HG03558 (cell line): ENCODE results near the gene NT5C.
"Not testable (repeated sequence)": the region's sequence is repeated elsewhere in the genome, so short reads cannot be mapped to it uniquely, and the experiment has no call there.

Experiments used
- ATAC-seq: cut with Tn5 transposase; IDR thresholded peaks from one replicate; pipeline ENCODE4 v1.9.1; 2021; ENCODE audit warnings: moderate number of reproducible peaks; ENCODE audit not compliant: unreplicated experiment; ENCODE audit errors: extremely low read depth

Gene NT5C

DNA sequence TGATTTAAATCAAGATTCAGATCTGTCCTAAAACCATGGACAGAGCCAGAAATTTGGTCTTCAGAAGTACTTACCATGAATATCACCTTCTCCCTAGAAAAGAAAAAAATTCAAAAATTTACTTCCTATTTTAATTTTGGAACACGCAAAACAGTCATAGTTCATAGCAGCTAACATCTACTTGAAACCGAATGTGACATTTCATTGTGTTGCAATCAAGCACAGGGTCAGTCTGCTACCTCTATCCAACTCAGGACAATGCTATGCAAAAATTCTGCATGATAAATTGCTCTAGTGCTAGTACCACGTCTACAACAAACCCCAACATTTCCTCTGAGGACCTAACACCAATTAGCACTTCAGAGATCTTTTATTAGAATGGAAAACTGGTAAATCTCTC, 15.1 kb upstream of the NT5C start:
- ATAC-seq, result no peak

DNA sequence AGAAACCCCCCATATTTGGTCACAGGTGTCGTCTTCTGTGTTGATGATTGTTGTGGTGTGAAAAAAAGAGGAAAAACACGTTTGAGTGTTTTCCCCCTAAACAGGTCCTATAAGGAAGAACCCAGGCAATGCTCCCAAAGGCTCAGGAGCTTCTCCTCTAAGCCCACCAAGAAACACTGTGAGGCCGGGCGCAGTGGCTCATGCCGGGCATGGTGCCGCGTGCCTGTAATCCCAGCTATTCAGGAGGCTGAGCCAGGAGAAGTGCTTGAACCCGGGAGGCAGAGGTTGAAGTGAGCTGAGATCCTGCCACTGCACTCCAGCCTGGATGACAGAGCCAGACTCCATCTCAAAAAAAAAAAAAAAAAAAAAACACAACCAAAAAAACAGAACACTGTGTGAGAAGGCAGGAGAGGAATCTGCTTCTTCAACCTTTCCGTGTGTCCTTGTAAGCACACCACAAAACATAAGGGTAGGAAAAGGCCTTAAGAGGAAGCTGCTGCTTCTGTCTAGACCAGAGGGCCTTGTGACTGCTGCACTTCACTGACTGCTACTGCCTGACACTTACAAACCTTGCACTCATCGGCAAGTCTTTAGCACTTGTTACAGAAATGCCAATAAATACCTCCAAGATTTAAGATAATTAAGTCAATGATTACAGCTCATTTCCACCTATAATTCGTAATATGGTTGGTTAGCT, 13.4 kb upstream of the NT5C start:
- ATAC-seq, result no peak

DNA sequence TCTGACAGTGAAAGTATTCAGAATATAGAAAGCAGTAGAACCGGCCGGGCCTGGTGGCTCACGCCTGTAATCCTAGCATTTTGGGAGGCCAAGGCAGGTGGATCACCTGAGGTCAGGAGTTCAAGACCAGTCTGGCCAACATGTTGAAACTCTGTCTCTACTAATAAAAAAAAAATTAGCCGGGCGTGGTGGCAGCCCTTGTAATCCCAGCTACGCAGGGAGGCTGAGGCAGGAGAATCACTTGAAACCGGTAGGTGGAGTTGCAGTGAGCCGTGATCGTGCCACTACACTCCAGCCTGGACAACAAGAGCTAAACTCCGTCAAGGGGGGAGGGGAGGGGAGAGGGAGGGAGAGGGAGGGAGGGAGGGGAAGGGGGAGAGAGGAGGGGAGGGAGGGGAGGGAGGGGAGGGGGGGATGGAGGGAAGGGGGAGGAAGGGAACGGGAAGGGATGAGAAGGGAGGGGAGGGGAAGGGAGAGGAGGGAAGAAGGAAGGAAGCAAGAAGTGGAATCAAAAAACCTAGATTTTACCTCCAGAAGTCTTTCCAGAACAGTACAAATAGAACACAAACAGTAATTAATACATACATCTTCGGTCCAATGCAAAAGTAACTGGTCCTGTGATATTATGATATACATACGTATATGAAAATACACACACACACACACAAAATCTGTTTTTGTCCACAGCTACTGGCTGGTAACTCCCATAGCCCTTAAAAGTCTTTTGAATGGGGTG, 10.9 kb upstream of the NT5C start:
- no peak for ATAC-seq

DNA sequence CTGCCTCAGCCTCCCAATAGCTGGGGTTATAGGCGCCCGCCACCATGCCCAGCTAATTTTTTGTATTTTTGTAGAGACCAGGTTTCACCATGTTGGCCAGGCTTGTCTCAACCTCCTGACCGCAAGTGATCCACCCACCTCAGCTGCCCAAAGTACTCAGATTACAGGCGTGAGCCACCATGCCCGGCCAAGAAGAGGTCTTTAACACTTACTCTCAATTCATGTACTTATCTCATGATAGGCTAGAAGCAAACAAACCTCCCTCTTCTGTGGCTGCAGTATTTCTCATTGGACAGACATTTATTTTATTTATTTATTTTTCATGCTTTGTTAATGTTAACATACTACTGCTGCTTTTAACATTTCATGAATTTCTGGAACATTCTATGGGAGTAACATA, 7.0 kb upstream of the NT5C start:
- ATAC-seq, result no peak

DNA sequence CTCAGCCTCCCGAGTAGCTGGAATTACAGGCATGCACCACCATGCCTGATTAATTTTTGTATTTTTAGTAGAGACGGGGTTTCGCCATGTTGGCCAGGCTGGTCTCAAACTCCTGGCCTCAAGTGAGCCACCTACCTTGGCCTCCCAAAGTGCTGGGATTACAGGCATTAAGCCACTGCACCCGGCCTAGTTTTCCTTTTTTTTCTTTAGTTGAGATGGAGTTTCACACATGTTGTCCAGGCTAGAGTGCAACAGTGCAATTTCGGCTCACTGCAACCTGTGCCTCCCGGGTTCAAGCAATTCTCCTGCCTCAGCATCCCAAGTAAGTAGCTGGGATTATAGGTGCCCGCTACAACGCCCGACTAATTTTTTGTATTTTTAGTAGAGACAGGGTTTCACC, 6.2 kb upstream of the NT5C start:
- ATAC-seq, result not testable (repeated sequence)

DNA sequence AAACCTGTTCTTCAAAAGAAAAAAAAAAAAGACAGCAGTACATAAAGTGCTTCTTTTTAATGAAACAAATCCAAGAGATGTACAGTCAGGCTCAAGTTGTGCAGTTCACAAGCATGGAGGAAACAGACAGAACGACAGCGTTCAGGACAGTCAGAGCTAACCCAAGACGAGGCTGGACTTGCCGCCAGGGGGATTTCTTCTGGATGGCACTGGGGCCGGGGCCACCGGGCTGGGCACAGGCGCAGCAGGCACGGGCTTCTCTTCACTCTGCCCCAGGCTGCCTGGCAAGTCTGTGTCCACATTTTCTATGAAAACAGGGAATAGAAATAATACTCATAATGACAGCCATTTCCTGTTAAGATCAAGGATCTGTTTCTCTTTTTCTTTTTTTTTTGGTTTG, 4.4 kb upstream of the NT5C start:
- no peak for ATAC-seq

DNA sequence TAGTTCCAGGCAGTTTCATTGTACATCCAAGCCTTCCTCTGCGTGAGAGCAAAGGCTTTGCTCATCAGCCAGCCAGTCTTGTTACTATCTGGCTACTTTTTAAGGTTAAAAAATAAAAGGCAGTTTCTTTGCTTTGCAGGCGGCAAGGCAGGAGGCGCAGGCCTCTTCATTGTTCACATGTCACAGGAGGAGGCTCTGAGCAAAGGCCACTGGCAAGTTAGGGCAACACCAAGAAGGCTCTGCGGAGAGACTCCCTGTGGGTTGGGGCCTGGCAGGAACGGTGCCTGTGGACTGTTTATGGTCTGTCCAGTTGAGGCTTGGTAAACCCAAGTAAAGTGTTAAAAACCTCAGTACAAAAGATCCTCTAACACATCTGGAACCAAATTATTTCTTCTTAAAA, 3.9 kb upstream of the NT5C start:
- no peak for ATAC-seq

DNA sequence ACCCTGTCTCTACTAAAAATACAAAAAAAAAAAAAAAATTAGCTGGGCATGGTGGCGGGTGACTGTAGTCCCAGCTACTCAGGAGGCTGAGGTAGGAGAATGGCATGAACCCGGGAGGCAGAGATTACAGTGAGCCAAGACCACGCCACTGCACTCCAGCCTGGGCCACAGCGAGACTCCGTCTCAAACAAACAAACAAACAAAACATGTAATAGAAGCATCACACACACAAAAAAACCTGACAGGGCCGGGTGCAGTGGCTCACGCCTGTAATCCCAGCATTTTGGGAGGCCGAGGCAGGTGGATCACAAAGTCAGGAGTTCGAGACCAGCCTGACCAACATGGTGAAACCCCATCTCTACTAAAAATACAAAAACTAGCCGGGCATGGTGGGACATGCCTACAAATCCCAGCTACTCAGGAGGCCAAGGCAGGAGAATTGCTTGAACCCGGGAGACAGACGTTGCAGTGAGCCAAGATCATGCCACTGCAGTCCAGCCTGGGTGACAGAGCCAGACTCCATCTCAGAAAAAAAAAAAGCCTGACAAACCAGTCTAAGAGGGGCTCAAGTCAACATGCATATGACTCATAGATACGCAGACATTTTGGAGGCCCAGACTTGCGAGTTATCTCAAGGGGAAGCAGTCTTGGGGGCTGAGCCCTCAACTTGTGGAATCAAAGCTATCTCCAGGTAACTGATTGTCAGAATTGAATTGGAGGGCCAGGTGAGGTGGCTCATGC, 2.2 kb upstream of the NT5C start:
- not testable (repeated sequence) for ATAC-seq

DNA sequence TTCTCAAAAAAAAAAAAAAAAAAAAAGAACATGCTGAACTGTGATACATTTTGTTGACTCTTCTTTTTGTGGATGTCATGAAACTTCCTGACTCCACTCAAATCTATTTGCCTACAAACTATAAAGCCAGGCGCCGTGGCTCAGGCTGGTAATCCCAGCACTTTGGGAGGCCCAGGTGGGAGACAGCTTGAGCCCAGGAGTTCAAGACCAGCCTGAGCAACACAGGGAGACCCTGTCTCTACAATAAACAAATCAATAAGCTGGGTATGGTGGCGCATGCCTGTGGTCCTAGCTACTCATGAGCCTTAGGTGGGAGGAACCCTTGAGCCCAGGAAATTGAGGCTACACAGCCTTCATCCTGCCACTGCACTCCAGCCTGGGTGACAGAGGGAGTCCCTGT, 1.5 kb upstream of the NT5C start:
- no peak for ATAC-seq

DNA sequence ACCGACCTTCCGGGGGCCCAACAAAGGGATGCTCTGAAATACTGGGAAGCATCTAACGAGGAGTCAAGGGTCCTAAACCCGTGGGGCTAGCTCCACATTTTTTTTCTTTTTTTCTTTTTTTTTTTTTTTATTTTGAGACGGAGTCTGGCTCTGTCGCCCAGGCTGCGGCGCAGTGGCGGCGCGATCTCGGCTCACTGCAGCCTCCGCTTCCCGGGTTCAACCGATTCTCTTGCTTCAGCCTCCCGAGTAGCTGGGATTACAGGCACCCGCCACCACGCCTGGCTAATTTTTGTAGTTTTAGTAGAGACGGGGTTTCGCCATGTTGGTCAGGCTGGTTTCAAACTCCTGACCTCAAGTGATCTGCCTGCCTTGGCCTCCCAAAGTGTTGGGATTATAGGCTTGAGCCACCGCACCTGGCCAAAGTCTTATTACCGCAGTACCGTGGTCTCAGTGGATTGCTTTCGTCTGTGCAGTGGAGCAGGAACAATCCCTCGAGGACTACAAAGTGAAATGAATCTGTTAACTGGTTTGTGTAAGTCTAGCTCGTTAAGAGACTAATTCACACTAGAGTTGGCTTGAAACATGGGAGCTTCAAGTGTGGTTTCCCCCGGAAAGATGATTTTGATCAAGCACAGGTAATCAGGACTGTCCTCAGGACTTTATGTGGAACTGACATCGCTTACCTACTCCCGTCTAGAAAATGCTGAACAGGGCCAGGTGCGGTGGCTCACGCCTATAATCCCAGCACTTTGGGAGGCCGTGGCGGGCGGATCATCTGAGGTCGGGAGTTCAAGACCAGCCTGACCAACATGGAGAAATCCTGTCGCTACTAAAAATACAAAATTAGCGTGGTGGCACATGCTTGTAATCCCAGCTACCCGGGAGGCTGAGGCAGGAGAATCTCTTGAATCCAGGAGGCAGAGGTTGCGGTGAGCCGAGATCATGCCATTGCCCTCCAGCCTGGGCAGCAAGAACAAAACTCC, 767 bp upstream of the NT5C start:
- ATAC-seq, result not testable (repeated sequence)

DNA sequence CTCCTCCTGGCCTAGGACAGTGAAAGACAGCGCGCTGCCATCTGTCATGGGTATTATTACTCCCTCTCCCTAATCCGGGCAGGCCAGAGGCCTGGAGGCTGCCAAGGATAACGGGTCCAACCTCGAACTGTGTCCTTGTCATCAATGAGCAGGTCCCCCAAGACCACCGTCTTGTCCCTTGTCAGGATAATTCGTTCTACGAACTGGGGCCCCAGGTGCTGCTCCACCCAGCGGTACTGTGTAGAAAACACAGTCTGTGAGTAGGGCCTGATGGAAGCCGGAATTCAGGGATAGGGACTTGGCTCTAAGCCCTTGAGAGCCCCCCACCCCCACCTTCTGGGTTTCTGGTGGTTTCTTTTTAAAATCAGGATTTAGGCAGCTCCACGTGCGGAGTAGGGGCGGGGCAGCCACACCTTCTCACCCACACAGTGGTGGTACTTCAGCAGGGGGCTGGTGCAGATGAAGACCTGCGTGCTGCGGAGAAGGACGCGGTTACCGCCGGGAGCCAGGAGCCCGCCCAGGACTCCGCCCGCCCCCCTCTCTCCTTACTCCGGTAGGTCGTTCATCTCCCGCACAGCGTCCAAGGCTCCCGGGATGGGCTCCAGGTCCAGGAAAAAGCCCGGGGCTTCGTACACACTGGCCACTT, 787 bp downstream of the NT5C start:
- no peak for ATAC-seq

DNA sequence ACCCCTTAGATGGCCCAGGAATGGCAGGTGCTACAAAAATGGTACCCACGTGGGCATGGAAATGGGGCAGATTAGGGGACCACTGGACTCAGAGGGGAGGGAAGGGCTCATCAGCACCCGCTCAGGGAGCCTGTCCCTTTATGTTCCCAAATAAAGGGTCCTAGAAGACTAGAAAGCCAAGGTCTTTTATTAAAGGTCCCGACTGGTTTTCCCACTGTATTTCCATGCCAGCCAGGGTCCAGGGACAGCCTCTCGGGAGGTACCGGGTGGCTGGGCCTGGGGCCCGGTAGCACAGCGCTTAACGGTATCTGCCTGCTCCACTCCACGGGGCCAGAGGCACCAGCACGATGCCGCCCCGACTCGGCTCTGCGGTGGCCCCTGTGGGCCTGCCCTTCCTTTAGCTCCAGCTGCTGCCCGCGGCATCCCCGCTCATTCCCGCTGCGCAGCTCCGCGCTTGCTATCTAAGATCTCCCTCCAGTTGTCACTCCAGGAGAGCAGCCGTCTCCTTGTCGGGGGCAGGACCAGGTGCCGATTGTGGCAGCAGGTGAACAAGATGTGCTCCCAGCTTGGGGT, 1.4 kb downstream of the NT5C start:
- ATAC-seq, result no peak

DNA sequence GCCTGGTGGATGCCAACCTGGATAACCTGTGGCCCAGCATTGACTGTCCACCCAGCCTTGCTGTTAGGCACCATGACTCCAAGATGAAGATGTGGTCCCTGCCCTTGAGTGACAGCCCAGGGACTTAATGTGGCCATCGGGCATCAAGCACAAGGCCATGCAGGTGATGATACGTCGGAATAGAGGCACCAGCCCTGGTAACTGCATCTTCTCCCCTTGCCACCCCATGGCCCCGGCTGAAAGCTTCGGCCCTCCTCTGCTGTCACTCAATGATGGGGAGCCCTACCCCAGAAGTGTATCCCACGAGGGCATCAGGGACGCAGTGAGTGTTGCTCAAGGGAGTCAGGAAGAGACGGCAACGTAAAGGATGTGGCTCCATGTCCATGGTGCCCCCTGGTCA, 2.0 kb downstream of the NT5C start:
- no peak for ATAC-seq

DNA sequence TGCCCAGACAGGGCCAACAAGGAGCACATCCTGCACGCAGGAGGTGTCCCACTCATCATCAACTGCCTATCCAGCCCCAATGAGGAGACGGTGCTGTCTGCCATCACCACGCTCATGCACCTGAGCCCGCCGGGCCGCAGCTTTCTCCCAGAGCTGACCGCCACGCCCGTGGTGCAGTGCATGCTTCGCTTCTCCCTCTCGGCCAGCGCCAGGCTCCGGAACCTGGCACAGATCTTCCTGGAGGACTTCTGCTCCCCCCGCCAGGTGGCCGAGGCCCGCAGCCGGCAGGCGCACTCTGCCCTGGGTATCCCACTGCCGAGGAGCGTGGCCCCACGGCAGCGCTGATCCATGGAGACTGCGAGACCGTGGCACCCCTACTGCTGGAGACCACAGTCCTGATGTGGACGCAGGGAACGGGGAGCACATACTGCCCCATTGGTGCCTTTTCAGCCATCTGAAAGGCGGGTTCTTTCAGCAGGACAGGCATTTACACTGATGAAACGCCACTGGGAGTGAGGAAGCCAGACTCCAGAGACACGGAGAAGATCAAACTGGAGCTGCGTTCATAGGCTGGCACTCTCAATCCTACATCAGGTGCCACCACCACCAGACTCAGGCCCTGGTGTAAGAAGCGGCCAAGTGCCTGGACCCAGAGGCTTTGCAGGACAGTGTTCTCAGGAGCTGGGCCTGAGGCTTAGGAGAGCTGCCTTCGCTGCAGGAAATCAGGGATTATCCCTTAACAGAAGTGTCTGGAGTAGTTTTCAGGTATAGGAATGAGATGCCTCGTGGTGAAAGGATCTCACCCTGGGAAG, 2.6 kb downstream of the NT5C start:
- no peak for ATAC-seq

DNA sequence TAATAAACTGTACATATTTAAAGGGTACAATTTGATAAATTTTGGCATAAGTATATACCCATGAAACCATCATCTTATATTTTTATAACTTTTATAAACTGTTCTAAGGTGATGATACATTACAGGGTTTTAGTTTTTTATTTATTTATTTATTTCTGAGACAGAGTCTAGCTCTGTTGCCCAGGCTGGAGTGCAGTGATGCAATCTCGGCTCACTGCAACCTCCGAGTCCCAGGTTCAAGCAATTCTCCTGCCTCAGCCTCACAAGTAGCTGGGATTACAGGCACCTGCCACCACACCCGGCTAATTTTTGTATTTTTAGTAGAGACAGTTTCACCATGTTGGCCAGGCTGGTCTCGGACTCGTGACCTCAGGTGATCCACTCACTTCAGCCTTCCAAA, 3.6 kb downstream of the NT5C start:
- ATAC-seq, result not testable (repeated sequence)

DNA sequence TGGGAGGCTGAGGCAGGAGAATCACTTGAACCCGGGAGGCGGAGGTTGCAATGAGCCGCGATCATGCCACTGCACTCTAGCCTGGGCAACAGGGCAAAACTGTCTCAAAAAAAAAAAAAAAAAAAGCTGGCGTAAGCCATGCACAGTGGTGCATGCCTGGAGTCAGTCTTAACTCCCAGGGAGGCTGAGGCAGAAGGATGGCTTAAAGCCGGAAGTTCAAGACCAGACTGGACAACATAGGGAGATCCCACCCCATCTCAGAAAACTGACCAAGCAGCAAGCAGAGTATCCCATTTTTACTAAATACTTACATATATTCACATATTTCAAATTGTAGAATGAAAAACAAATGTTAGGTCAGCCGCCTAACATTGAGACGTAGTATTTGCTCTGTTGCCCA, 4.6 kb downstream of the NT5C start:
- no peak for ATAC-seq

DNA sequence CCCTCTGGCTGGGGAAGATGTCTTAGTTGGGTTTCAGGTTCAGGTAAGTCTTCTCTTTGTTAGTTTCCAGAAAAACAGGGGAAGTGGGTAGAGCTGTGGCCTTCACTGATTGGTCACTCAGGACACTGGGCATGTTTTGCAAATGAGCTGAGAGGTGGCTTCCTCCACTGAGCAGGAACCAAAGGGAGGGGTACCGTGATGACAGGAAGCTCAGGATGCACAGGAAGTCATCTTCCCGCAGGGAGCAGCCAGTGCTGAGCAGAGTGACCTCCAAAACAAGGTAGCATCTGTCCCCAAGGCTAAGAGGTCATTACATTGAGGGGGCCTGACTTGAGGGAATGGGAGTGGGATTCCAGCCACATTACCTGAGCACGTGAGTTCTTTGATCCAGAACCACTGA, 5.6 kb downstream of the NT5C start:
- no peak for ATAC-seq

DNA sequence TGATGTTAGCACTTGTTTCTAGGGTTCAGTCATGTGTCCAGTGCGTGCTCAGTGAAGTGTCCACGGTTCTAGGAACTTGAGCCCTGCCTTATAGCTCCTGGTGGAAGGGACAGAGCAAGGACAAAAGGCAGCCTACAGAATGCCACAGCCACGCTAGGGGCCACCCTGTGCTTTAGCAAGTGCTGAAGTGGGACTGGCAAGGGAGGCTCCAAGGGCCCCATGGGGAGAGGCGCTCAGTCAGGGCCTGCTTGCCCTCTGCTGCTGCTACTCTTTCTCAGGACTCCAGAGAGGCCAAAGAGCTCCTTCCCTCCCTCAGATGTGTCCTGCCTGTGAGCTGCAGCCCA, 6.8 kb downstream of the NT5C start:
- no peak for ATAC-seq
